Upper lobe of right lung (tissue), 1 donor: ENCODE data around the gene FUCA1. TPM values are rescaled to one million over a fixed set of nuclear protein-coding genes. Genes with fewer than 3 reads are reported as not detected.

Experiments
- ATAC-seq: fragments of 200-7000 bp; cut with Tn5 transposase; one replicate; pipeline ENCODE4 v1.9.1; 2020; ENCODE audit warnings: mild to moderate bottlenecking, moderate library complexity
- DNase-seq: peaks from one replicate; pipeline ENCODE4 v3.0.0-alpha.2; 2020
- H3K27ac ChIP-seq: fragments of 200-600 bp; one replicate; pipeline ENCODE4 v1.8.0; 2022
- H3K27me3 ChIP-seq: fragments of 200-600 bp; one replicate; pipeline ENCODE4 v1.8.0; 2022; ENCODE audit warnings: mild to moderate bottlenecking
- H3K36me3 ChIP-seq: fragments of 200-600 bp; one replicate; pipeline ENCODE4 v1.8.0; 2022
- H3K4me1 ChIP-seq: fragments of 200-600 bp; one replicate; pipeline ENCODE4 v1.8.0; 2022
- H3K4me3 ChIP-seq: fragments of 200-600 bp; one replicate; pipeline ENCODE4 v1.8.0; 2022; ENCODE audit warnings: mild to moderate bottlenecking
- H3K9me3 ChIP-seq: fragments of 200-600 bp; one replicate; pipeline ENCODE4 v1.8.0; 2022
- CTCF ChIP-seq: fragments of 200-600 bp; IDR thresholded peaks from one replicate; pipeline ENCODE4 v1.8.0; 2022; ENCODE audit warnings: antibody characterized with exemption
- intact Hi-C: fragments of 100-400 bp; cut with DNase I; formaldehyde crosslinking; loops from one replicate; pipeline ENCODE4 v1.11.0; 2022
- long read RNA-seq: library from polyadenylated mRNA; unstranded; transcript quantifications from one replicate; pipeline ENCODE4 v2.0.0, GENCODE V29; 2021
- total RNA-seq: library from RNA; stranded (reverse); fragmentation: NEBNext Ultra II Directional; extraction: Animal tissue kit (Norgen Biotek cat#: 25700); gene quantifications from one replicate; pipeline ENCODE4 v1.2.1, GENCODE V29; 2021
- donor health status: DM: no; HTN: yes; CAD: no; lungs with severe emphysema.

The FUCA1 gene
- 44.4 TPM for total RNA-seq
- long read RNA-seq, transcript FUCA1-201 (8 exons, 2,047 nt) = major isoform, 125 of 128 reads
- long read RNA-seq, partial matches to known transcripts = 1 of 128 reads
- long read RNA-seq, other reads (novel, unspliced or antisense) = 2 of 128 reads

- H3K9me3 ChIP-seq = no peaks in the 10 kb centered on the region
- peak; percentile 95 for TF ChIP-seq CTCF
- peak; percentile 99 for ATAC-seq
- DNase-seq = peak; percentile 97
- intact Hi-C loops = no loop called here
- peaks cover 14% of the 10 kb centered on the region for H3K36me3 ChIP-seq
- no peaks in the 10 kb centered on the region for H3K27me3 ChIP-seq
- H3K27ac ChIP-seq = peak within 1 kb of the TSS; percentile 70
- H3K4me3 ChIP-seq = peak within 1 kb of the TSS; percentile 81
- peaks cover 25% of the 10 kb centered on the region for H3K4me1 ChIP-seq
These were observed at the start of gene FUCA1 for GRCh38 chr1:23867895-23868556. Gene FUCA1, minus strand, starts transcription at chr1:23868290. Its CDS starts 4 bp downstream, at chr1:23868286.

DNA sequence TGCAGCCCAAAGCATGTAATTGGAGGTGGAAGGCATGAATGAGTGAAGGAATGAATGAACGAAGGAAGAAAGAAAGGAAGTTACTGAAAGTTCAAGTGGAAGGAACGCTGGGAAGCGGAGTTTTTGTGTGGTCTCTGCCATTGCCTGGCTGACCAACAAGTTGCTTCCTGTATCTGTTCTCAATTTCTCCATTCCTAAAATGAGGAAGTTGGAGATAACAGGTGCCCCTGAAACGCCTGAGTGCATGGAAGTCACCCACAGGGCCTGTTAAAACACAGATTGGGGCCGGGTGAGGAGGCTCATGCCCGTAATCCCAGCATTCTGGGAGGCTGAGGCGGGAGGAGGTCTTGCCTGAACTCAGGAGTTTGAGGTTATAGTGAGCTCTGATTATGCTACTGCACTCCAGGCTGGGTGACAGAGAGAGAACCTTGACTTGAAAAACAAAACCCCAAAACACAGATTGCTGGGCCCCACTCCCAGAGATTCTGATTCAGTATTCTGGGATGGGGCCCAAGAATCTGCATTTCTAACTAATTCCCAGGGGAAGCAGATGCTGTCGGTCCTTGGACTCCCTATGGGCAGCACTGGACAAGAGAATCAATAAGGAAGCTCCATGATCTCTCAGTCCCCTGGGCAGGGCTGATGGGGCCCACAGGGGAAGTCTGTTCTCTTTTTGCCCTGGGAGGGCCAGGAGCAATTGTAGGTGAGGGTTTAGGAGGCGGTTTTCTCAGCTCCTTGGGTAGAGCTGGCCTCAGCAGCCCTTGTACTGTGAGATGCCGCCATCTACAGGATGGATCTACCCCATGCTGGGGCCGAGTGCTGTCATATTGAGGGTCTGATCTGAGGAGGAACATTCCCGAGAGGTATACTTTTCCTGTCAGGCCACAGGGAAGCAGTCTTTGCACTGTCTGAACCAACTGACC is 48.4 kb upstream of the FUCA1 start:
- Histone ChIP-seq H3K4me3 (no peak overlapping the region), H3K36me3 (no peaks in the 10 kb centered on the region), H3K4me1 (peaks cover 12% of the 10 kb centered on the region), H3K27me3 (no peaks in the 10 kb centered on the region), H3K27ac (no peak overlapping the region), H3K9me3 (no peaks in the 10 kb centered on the region)
- DNase-seq (peak; percentile 81), ATAC-seq (peak; percentile 97)
- peak; percentile 64 for TF ChIP-seq CTCF
- intact Hi-C loops = loop anchor here (10.0 kb wide), 1 partner anchor 152 kb away; no protein-coding TSS in a partner anchor

GRCh38 chr1:23915466-23915865 is 47.4 kb upstream of the FUCA1 start:
- intact Hi-C loops = loop anchor here (10.0 kb wide), 1 partner anchor 151 kb away; no protein-coding TSS in a partner anchor
- H3K27me3 ChIP-seq = no peaks in the 10 kb centered on the region
- H3K27ac ChIP-seq = no peak overlapping the region
- H3K36me3 ChIP-seq = no peaks in the 10 kb centered on the region
- no peak overlapping the region for H3K4me3 ChIP-seq
- ATAC-seq (no peak), DNase-seq (no peak)
- peaks cover 8% of the 10 kb centered on the region for H3K4me1 ChIP-seq
- no peak for TF ChIP-seq CTCF
- no peaks in the 10 kb centered on the region for H3K9me3 ChIP-seq

GRCh38 chr1:23914921-23915320 is 46.8 kb upstream of the FUCA1 start:
- Histone ChIP-seq H3K4me3 (no peak overlapping the region), H3K27me3 (no peaks in the 10 kb centered on the region), H3K27ac (no peak overlapping the region), H3K9me3 (no peaks in the 10 kb centered on the region), H3K4me1 (peaks cover 4% of the 10 kb centered on the region), H3K36me3 (no peaks in the 10 kb centered on the region)
- no peak for TF ChIP-seq CTCF
- DNase-seq (no peak), ATAC-seq (no peak)
- intact Hi-C loops = loop anchor here (10.0 kb wide), 1 partner anchor 150 kb away; no protein-coding TSS in a partner anchor

DNA sequence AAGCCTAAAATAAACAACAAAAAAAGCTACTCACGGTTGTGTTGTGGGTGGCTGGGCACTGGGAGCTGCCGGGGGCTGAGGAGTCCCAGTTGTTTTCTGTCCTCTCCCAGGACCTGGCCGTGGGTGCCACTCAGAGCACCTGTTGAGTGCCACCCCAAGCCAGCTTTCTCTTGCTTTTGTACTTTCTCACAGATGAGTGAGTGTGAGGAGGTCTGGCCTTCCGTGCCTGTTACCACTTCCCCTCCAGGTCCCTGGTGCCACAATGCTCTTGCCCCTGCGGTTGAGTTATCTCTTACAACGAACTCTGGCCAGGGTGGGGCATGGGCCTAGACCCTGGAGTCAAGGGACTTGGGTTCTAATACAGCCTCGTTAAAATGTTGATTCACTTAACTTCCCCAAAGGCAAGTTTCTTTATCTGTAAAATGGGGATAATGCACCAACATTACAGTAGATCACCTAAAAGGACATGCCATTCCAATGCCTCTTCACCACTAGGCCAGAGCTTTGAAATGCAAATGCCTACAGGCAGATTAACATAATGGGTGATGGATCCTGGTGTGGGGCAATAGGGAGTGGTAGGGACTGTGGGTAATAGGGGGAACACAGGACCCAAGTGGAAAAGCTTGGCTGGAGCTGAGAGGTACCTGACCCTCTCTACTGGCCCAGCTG is 45.3 kb upstream of the FUCA1 start, which contains the start of gene CNR2:
Gene CNR2, minus strand, starts transcription at position 151 of the 669 bp plus-strand sequence. CDS start 37,745 bp downstream, outside the sequence.
- intact Hi-C loops = loop anchor here (10.0 kb wide), 1 partner anchor 149 kb away; no protein-coding TSS in a partner anchor
- Histone ChIP-seq H3K4me1 (no peaks in the 10 kb centered on the region), H3K36me3 (no peaks in the 10 kb centered on the region), H3K9me3 (no peaks in the 10 kb centered on the region), H3K27ac (no peak within 1 kb of the TSS), H3K27me3 (no peaks in the 10 kb centered on the region), H3K4me3 (no peak within 1 kb of the TSS)
- DNase-seq (no peak), ATAC-seq (no peak)
- TF ChIP-seq CTCF = no peak
